Panc1 (cell line): ENCODE measurements around the gene CMIP. TPM values are rescaled to one million over a fixed set of nuclear protein-coding genes. Genes with fewer than 3 reads are reported as not detected.

Experiments
- ATAC-seq: fragments of 200-7000 bp; cut with Tn5 transposase; 2 replicates; pipeline ENCODE4 v1.9.1; 2020; ENCODE audit warnings: mild to moderate bottlenecking, moderate library complexity
- BruUV-seq: library from RNA; stranded (reverse); fragments of 400-500 nt; replicated peaks from 2 replicates; lab custom pipeline; 2021; lab: Mats Ljungman, UMichigan
- CTCF ChIA-PET: fragments of 300-600 bp; sonication (Branson Sonifier 250); formaldehyde crosslinking; loops from one replicate; lab custom pipeline; 2022; ENCODE audit warnings: antibody characterized with exemption; lab: Charles Lee
- POLR2A ChIA-PET: fragments of 300-600 bp; sonication (Branson Sonifier 250); formaldehyde crosslinking; loops from one replicate; lab custom pipeline; 2022; ENCODE audit warnings: antibody characterized with exemption; lab: Charles Lee
- DNase-seq: peaks from one replicate; pipeline ENCODE4 v3.0.0-alpha.2; 2010; ENCODE audit warnings: low read depth, low spot score
- H3K27ac ChIP-seq: 2 replicates; pipeline ENCODE4 v1.5.1; 2011; ENCODE audit warnings: mild to moderate bottlenecking, low read length, inconsistent platforms
- H3K27me3 ChIP-seq: fragments of 200-500 bp; sonication (Bioruptor generic); 2 replicates; pipeline ENCODE4 v1.6.0; 2014; ENCODE audit warnings: low read length, inconsistent platforms; ENCODE audit not compliant: control insufficient read depth, insufficient read depth
- H3K36me3 ChIP-seq: fragments of 200-500 bp; sonication (Bioruptor generic); 2 replicates; pipeline ENCODE4 v1.5.1; 2014; ENCODE audit warnings: inconsistent platforms, mild to moderate bottlenecking, low read length, moderate library complexity; ENCODE audit not compliant: control insufficient read depth, insufficient read depth
- H3K4me1 ChIP-seq: 2 replicates; pipeline ENCODE4 v1.5.1; 2011; ENCODE audit warnings: inconsistent platforms, mild to moderate bottlenecking, low read length, moderate library complexity; ENCODE audit not compliant: control insufficient read depth, insufficient read depth
- H3K4me3 ChIP-seq, 2 experiments: 2 replicates each; pipeline ENCODE4 v1.5.1; 2011 to 2012; ENCODE audit warnings: low read depth in 2 of 2, low read length in 2 of 2, mild to moderate bottlenecking in 2 of 2, inconsistent platforms in 1 of 2, moderate library complexity in 1 of 2
- H3K9me3 ChIP-seq: fragments of 200-500 bp; sonication (Bioruptor generic); 2 replicates; pipeline ENCODE4 v1.5.1; 2014; ENCODE audit warnings: low read depth, mild to moderate bottlenecking, inconsistent platforms, low read length, moderate library complexity; ENCODE audit not compliant: control insufficient read depth, insufficient read depth
- POLR2AphosphoS5 ChIP-seq: IDR thresholded peaks from 2 replicates; pipeline ENCODE4 v1.6.1; 2012; ENCODE audit warnings: mild to moderate bottlenecking, low read depth, low read length, moderate library complexity
- SIN3A ChIP-seq: IDR thresholded peaks from 2 replicates; pipeline ENCODE4 v1.6.1; 2012; ENCODE audit warnings: low read depth, mild to moderate bottlenecking, low read length, moderate library complexity, borderline replicate concordance; ENCODE audit not compliant: insufficient read depth
- TCF7L2 ChIP-seq: IDR thresholded peaks from 2 replicates; pipeline ENCODE4 v1.6.1; 2011; ENCODE audit warnings: mild to moderate bottlenecking, low read depth, low read length, inconsistent platforms
- in situ Hi-C: cut with HindIII; loops from 2 replicates; pipeline ENCODE4 v1.10.0; 2016; ENCODE audit warnings: low sequenced_read_pairs, low pct_unique_long_range_greater_than_20kb
- intact Hi-C: fragments of 100-400 bp; cut with micrococcal nuclease; formaldehyde crosslinking; loops from one replicate; pipeline ENCODE4 v1.10.0; 2022; ENCODE audit not compliant: unreplicated experiment
- total RNA-seq: library from RNA; stranded (reverse); gene quantifications from one replicate; pipeline ENCODE4 v1.2.1, GENCODE V29; 2021; ENCODE audit not compliant: unreplicated experiment
- TF ChIP-seq, protein P1 (sequence below), 2 experiments: IDR thresholded peaks; 2 replicates each; pipeline ENCODE4 v1.6.1; 2011 to 2012; ENCODE audit warnings: low read depth in 2 of 2, control low read depth in 1 of 2, low read length in 1 of 2, mild to moderate bottlenecking in 1 of 2, moderate library complexity in 1 of 2; ENCODE audit not compliant: insufficient read depth in 1 of 2
- TF ChIP-seq, protein P2 (sequence below): fragments of 450-650 bp; IDR thresholded peaks from 2 replicates; pipeline ENCODE4 v1.5.1; 2017; ENCODE audit warnings: mild to moderate bottlenecking

Gene CMIP
- total RNA-seq, 1 experiment from 2014 or later = 49.7 TPM

DNA sequence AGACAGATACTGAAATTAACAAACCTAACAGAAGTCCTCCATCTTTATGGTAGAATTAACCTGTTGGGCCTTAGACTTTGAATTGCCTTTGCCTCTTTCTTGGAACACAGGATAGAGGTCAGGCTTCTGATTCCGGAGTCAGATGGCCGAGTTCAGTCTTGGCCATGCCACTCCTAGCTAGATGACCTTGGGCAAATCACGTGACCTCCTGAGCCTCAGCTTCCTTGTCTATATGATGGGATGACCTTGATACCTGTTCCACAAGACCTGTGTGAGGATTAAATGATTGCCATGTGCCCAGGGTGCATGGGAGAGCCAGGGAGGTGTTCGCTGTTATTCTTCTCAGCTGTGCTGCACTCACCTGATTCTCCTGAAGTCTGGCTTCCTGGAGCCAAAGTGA, 161.4 kb downstream of the CMIP start:
- TF ChIP-seq POLR2AphosphoS5 = no peak
- H3K27ac ChIP-seq = no peak overlapping the region
- POLR2A ChIA-PET = no interaction called here
- intact Hi-C loops (no loop called here), in situ Hi-C loops (no loop called here)
- no peaks in the 10 kb centered on the region for H3K9me3 ChIP-seq
- no peaks in the 10 kb centered on the region for H3K36me3 ChIP-seq
- DNase-seq (no peak), ATAC-seq (no peak)
- H3K4me1 ChIP-seq = peaks cover 18% of the 10 kb centered on the region
- CTCF ChIA-PET = no interaction called here
- H3K4me3 ChIP-seq = no peak overlapping the region
- no peaks in the 10 kb centered on the region for H3K27me3 ChIP-seq
- BruUV-seq = no TSS peak

DNA sequence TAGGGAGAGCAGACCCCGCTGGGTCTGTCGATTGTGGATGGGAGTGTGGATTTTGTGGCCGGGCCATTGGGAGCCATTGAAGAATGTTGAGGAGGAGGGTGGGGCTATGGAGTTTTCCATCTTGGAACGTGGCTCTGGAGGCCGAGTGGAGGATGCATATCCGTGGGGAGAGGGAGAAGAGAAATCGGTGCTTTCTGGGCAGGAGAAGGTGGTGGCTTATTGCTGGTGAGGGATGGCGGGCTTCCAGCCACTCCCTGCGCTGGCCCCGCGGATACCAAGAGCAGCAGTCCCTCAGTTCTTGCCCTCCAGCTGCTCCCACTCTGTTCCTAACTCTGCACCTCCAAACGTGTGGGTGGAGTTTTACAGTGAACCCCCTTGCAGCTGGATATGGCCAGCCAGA, 162.4 kb downstream of the CMIP start:
- H3K4me1 ChIP-seq = peaks cover 10% of the 10 kb centered on the region
- CTCF ChIA-PET = no interaction called here
- no peak overlapping the region for H3K27ac ChIP-seq
- ATAC-seq (no peak), DNase-seq (no peak)
- TF ChIP-seq TCF7L2 (no peak), SIN3A (no peak), POLR2AphosphoS5 (no peak)
- TF ChIP-seq, protein P1, sequence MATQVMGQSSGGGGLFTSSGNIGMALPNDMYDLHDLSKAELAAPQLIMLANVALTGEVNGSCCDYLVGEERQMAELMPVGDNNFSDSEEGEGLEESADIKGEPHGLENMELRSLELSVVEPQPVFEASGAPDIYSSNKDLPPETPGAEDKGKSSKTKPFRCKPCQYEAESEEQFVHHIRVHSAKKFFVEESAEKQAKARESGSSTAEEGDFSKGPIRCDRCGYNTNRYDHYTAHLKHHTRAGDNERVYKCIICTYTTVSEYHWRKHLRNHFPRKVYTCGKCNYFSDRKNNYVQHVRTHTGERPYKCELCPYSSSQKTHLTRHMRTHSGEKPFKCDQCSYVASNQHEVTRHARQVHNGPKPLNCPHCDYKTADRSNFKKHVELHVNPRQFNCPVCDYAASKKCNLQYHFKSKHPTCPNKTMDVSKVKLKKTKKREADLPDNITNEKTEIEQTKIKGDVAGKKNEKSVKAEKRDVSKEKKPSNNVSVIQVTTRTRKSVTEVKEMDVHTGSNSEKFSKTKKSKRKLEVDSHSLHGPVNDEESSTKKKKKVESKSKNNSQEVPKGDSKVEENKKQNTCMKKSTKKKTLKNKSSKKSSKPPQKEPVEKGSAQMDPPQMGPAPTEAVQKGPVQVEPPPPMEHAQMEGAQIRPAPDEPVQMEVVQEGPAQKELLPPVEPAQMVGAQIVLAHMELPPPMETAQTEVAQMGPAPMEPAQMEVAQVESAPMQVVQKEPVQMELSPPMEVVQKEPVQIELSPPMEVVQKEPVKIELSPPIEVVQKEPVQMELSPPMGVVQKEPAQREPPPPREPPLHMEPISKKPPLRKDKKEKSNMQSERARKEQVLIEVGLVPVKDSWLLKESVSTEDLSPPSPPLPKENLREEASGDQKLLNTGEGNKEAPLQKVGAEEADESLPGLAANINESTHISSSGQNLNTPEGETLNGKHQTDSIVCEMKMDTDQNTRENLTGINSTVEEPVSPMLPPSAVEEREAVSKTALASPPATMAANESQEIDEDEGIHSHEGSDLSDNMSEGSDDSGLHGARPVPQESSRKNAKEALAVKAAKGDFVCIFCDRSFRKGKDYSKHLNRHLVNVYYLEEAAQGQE (IDR thresholded peaks at IDR 0.05; ENCODE audit: insufficient read depth in 1 of 2, low read depth in 2 of 2, low read length in 1 of 2) = no peak
- TF ChIP-seq, protein P2, sequence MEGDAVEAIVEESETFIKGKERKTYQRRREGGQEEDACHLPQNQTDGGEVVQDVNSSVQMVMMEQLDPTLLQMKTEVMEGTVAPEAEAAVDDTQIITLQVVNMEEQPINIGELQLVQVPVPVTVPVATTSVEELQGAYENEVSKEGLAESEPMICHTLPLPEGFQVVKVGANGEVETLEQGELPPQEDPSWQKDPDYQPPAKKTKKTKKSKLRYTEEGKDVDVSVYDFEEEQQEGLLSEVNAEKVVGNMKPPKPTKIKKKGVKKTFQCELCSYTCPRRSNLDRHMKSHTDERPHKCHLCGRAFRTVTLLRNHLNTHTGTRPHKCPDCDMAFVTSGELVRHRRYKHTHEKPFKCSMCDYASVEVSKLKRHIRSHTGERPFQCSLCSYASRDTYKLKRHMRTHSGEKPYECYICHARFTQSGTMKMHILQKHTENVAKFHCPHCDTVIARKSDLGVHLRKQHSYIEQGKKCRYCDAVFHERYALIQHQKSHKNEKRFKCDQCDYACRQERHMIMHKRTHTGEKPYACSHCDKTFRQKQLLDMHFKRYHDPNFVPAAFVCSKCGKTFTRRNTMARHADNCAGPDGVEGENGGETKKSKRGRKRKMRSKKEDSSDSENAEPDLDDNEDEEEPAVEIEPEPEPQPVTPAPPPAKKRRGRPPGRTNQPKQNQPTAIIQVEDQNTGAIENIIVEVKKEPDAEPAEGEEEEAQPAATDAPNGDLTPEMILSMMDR = no peak
- no peaks in the 10 kb centered on the region for H3K9me3 ChIP-seq
- no peak overlapping the region for H3K4me3 ChIP-seq
- in situ Hi-C loops = no loop called here
- H3K36me3 ChIP-seq = no peaks in the 10 kb centered on the region
- POLR2A ChIA-PET = no interaction called here
- no TSS peak for BruUV-seq
- intact Hi-C loops = no loop called here
- no peaks in the 10 kb centered on the region for H3K27me3 ChIP-seq

DNA sequence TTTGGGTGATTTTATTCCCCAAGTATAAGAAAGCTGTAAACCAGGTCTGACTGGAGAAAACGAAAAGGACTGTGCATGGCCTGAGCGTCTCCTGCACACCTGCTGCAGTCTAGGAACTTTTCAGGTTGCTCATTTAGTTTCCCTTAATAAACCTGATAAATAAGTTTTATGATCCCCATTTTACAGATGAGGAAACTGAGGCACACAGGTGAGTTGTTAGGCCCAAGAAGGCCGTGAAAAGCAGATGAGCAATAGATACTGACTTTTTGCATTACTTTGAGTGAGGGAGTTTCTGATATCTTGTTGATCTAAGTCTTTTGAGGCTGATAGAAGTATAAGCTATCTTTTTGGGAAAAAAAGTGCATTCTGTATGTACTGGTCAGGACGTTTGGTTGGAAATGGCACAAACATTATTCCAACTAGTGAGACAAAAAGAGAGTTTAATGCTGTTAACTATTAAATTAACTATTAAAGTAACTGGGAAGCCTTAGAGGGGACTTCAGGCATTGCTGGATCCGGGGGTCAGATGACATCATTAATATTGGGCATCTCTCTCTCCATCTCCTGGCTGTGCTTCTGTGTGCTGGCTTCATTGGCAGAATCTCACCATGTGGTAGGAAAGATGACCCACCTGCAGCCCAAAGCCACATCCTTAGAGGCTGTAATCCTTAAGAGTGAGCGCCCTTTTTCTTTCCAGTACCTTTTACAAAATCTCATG, 163.4 kb downstream of the CMIP start:
- ChIA-PET CTCF (no interaction called here), POLR2A (no interaction called here)
- intact Hi-C loops (no loop called here), in situ Hi-C loops (no loop called here)
- no peak for DNase-seq
- no peak overlapping the region for H3K27ac ChIP-seq
- BruUV-seq = no TSS peak
- TF ChIP-seq, protein P2 = no peak
- TF ChIP-seq POLR2AphosphoS5 = no peak
- no peak for TF ChIP-seq SIN3A
- TF ChIP-seq TCF7L2 = no peak
- TF ChIP-seq, protein P1 (IDR thresholded peaks at IDR 0.05; ENCODE audit: insufficient read depth in 1 of 2, low read depth in 2 of 2, low read length in 1 of 2) = no peak
- no peak for ATAC-seq
- H3K4me1 ChIP-seq = peaks cover 7% of the 10 kb centered on the region; the same call in 1 of the 2 replicates
- H3K27me3 ChIP-seq = no peaks in the 10 kb centered on the region
- no peak overlapping the region for H3K4me3 ChIP-seq
- H3K36me3 ChIP-seq = no peaks in the 10 kb centered on the region
- H3K9me3 ChIP-seq = no peaks in the 10 kb centered on the region
